SU-DHL-6 (cell line): Measurements from ENCODE around the gene SIK3.

ENCODE experiments used
- CTCF ChIP-seq: fragments of 200-600 bp; sonication (generic); IDR thresholded peaks from one replicate; pipeline ENCODE4 v1.5.1; 2017; ENCODE audit warnings: antibody characterized with exemption, mild to moderate bottlenecking, low read length, moderate library complexity; ENCODE audit not compliant: insufficient read depth, poor library complexity, severe bottlenecking
- EZH2phosphoT487 ChIP-seq: fragments of 200-600 bp; sonication (generic), shearing (Covaris generic); conservative IDR thresholded peaks from 2 replicates; pipeline ENCODE4 v1.6.1; 2018; ENCODE audit warnings: mild to moderate bottlenecking, antibody characterized with exemption, low read length, moderate library complexity, mixed read lengths

DNA sequence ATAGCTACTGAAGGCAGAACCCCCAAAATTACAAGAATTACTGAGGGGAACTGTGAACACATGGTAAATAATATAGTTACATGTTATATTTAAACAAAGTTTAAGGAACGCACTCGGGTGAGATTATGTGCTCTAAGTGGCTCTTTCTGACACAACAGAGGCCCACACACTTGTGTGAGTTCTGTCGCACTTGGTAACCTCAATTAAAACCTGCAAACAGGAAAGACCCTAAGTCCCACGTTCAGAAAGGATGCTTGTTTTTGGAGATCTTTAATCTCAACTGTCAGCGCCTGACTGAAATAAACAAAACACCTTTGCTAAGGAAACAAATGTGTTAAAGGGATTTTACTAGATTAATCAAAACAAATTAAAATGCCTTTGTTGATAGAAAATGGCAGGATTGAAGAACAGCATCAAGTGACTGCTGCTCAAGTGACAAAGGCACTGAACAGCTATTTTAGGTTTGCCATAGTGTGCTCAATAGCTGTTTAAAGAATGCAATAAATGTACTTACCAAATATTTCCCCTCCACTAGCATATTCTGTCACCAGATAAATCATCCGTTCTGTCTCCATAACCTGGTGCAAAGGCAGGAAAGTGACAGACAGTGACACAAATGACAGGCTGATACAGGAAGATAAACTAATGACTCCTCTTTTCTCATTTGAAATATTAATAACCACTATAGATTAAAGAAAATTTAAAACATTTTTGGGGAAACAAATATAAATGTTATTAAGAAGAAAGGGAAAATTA, 144.5 kb downstream of the SIK3 start:
- no peak for TF ChIP-seq CTCF
- no peak for TF ChIP-seq EZH2phosphoT487
